ENCODE data around the gene SH2D6. TPM values are rescaled to one million over a fixed set of nuclear protein-coding genes. Genes with fewer than 3 reads are reported as not detected.

Gene SH2D6
- total and polyA plus RNA-seq, 12 donors = 0.06 to 0.72 (median 0.51) TPM; not detected in 9

DNA sequence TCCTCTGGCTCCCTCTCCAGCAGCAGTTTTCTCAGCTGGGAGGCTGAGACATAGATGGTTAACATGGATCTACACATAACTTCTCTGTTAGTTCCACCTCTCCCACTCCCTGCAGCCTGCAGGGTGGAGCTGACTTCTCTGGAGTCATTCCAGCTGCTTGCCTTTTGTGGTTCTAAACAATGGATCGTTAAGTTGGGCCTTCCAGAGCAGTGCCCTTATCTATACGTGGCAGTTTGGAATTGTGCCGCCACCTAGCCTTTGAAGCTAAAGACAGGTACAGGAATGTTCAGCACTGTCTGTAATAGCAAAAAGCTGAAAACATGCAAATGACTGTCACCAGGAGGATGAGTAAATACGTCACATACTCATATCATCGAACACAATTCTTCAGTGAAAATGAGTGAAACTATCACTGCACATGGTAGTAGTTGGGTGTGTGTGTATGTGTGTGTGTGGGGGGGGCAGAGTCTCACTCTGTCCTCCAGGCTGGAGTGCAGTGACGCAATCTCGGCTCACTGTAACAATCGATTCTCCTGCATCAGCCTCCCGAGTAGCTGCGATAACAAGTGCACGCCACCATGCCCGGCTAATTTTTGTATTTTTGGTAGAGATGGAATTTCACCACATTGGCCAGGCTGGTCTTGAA, 50.3 kb downstream of the SH2D6 start:
- H3K4me3 ChIP-seq = no peak overlapping the region
- ATAC-seq (peak; percentile 55 to 83 (median 72)), DNase-seq (peak in 1 of 2 donors; percentile 40)
- peaks cover 0 to 21% (median 13%) of the 10 kb centered on the region in 9 donors for H3K4me1 ChIP-seq
- no peaks in the 10 kb centered on the region for H3K36me3 ChIP-seq
- intact Hi-C loops (cut with DNase I) = no loop called here
- peak overlapping the region in 1 of 10 donors; percentile 35 for H3K27ac ChIP-seq
- no peaks in the 10 kb centered on the region for H3K27me3 ChIP-seq
- no peaks in the 10 kb centered on the region for H3K9me3 ChIP-seq
- no peak for TF ChIP-seq CTCF (IDR thresholded peaks at IDR 0.05)
- 69 to 71% methylated on average over 12 of the region's 12 CpGs for WGBS, 2 donors

DNA sequence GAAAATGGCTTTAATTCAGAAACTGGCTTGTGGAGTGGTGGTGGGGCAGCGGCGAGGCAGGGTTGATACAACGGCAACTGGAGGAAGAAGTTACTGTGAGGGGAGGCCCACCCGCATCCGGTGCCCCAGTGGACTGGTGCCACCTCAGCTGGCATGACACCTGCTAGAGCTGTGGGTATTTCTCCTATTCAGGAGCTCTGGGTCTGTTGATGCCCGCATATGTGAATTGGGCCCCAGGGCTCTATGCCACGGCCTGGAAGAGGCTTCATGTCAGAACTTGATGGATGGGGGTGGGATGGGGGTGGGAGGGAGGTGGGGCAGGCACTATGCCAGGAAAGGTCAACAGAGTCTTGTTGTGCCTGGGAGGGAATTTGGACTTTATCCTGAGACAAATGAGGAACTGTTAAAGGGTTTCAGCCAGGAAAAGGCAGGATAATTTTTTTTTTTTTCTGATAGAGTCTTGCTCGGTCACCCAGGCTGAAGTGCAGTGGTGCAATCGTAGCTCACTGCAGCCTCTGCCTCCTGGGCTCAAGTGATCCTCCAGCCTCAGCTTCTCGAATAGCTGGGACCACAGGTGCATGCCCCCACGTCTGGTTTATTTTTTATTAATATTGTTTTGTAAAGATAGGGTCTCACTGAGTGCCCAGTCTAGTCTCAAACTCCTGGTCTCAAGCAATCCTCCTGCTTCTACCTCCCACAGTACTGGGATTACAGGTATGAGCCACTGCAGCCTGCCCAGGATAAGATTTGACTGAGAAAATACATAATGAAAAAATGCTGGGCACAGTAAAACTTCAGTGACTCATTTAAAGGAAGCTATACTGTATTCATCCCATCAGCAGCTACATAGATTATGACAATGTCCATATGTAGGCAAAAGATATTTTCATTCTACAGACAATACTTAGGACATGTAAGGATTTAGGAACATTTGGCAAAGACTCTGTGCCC, 52.6 kb downstream of the SH2D6 start:
- DNase-seq (no peak), ATAC-seq (peak in 1 of 8 donors; percentile 21)
- no peak for TF ChIP-seq CTCF (IDR thresholded peaks at IDR 0.05)
- intact Hi-C loops (cut with DNase I) = no loop called here
- Histone ChIP-seq H3K4me1 (peaks cover 0 to 24% (median 14%) of the 10 kb centered on the region in 9 donors), H3K9me3 (no peaks in the 10 kb centered on the region), H3K27me3 (no peaks in the 10 kb centered on the region), H3K4me3 (no peak overlapping the region), H3K27ac (no peak overlapping the region), H3K36me3 (no peaks in the 10 kb centered on the region)
- 66 to 71% methylated on average over 11 of the region's 11 CpGs for WGBS, 2 donors

DNA sequence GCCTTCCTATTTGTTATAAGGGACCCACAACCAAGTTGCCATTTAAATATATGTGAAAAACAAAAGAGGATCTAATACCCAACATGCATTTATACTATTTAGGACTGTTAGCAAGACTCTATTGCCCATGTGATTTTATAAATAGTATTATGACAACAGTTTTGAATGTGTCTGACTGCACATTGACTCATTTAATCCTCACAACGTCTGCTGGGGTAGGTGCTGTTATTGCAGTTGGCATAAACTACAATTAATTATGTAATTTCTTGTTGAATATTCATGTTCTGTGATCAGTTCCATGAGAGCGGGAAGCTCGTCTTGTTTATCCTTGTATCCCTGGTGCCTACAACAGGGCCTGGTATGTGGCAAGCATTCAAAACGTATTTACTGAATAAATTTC, 53.7 kb downstream of the SH2D6 start:
- ATAC-seq (no peak), DNase-seq (no peak)
- TF ChIP-seq CTCF (IDR thresholded peaks at IDR 0.05) = no peak
- no peak overlapping the region for H3K4me3 ChIP-seq
- no peaks in the 10 kb centered on the region for H3K27me3 ChIP-seq
- intact Hi-C loops (cut with DNase I) = no loop called here
- H3K9me3 ChIP-seq = no peaks in the 10 kb centered on the region
- no peaks in the 10 kb centered on the region for H3K36me3 ChIP-seq
- WGBS, 2 donors = 86 to 90% methylated on average over 4 of the region's 4 CpGs
- no peak overlapping the region for H3K27ac ChIP-seq
- peaks cover 0 to 28% (median 14%) of the 10 kb centered on the region in 9 donors for H3K4me1 ChIP-seq

DNA sequence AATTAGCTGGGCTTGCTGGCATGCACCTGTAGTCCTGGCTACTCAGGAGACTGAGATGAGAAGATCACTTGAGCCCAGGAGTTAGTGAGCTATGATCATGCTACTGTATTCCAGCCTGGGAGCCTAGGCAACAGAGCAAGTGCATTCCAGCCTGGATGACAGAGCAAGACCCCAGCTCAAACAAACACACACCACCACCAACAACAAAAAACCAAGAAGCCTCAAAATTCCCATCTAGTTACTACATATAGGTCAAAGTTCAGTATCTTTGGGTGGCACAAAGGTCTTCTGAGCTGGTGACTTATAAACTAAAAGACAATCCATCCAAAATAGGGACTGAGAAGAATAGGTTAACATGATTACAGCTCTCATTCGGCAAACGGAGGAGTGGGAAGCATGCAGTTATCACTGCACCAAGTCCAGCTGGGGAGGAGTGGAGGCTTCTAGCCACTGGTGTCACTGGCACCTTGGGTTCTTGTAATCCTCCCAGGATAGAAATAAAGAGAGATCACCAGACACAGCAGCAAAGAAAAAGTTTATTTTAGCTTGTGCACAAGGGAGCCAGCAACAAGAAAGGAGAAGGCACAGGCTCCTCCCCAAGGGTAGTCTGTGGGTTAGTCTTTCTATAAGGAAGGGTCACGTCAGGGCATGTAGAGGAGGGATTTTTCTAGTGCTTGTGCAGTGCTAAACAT, 57.4 kb downstream of the SH2D6 start:
- no peaks in the 10 kb centered on the region for H3K36me3 ChIP-seq
- WGBS, 2 donors = 41 to 45% methylated on average over 3 of the region's 3 CpGs
- H3K4me3 ChIP-seq = no peak overlapping the region
- intact Hi-C loops (cut with DNase I) = no loop called here
- no peaks in the 10 kb centered on the region for H3K9me3 ChIP-seq
- peaks cover 0 to 15% (median 5%) of the 10 kb centered on the region in 9 donors for H3K4me1 ChIP-seq
- peak; percentile 16 to 77 (median 60) for ATAC-seq
- H3K27me3 ChIP-seq = no peaks in the 10 kb centered on the region
- H3K27ac ChIP-seq = peak overlapping the region in 2 of 10 donors; percentile 19 to 21
- no peak for DNase-seq
- TF ChIP-seq CTCF (IDR thresholded peaks at IDR 0.05) = no peak
